NCI-H748 treated with DMSO at 0.1 percent for 48 hours (cell line): ENCODE data around the gene MAPK7.

Experiments
- DNase-seq: peaks from one replicate; lab custom pipeline; 2025; lab: John Stamatoyannopoulos, UW

MAPK7 gene

DNA sequence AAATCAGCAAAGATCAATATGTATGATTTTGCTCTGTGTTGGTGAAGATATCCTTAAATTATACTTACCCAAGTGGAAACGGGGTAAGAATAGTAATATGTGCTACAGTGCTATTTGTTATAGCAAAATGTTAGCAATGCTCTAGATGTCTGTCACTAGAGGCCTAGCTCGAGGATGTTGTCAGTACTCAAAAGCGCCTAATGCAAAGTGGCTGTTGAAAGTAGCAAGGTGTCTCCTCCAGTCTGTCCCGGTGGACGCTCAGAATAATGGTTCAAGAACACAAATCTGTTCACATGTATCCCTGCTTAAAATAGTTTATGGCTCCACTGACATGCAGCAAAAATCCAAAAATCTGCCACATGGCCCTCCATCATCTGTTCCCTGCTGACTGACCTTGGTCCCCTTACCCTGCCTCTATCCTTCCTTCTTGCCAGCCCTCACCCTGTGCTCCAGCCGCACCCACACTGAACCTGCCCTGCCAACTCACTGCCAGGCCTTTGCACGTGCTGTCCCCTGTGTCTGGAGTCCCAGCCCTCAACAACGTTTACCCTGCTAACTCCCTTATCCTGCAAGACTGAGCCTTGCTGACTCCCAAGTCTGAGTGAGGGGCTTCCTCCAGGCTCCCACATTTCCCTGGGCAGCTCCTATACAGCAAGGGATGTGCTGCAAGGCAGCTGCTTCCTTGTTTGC, 23.2 kb downstream of the MAPK7 start:
- DNase-seq = no peak

GRCh38 chr17:19402171-19402570, 23.9 kb downstream of the MAPK7 start:
- DNase-seq = no peak

DNA sequence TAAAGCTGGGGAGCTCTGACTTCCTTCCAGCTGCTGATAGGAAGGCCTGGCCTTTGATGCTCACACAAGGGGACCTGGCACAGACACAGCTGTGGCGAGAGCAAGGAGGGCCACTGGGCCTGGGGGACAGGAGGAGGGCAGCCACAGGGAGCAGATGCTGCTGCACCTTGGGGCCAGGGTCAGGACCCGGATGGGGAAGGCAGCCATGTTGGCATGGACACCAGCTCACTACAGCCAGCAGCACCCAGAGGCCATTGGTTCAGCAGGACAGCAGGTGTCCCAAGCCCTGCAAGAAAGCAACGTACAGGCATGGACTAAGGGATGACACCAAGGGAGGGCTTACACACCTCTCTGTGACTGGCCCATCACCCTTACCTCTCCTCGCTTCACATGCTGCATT, 24.7 kb downstream of the MAPK7 start:
- no peak for DNase-seq

DNA sequence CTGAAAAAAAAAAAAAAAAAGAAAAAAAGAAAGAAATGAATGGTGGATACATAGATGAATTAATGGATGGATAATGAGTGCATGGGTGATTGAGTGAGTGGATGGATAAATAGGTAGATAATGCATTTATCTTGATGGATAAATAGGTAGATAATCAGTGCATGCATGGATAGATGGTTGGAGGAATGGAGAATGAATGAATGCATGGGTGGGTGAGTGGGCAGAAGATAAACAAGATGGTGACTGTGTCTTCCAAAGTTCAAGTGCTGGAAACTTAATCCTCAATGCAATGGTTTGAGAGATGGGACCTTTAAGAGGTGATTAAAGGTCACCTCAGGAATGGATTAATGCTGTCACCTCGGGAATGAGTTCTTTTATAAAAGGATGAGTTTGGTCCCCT, 26.0 kb downstream of the MAPK7 start:
- no peak for DNase-seq

- DNase-seq = no peak
Measured at GRCh38 chr17:19405114-19405513, 26.8 kb downstream of the MAPK7 start.

- DNase-seq = no peak
Measured at GRCh38 chr17:19407601-19408345, 29.5 kb downstream of the MAPK7 start.

DNA sequence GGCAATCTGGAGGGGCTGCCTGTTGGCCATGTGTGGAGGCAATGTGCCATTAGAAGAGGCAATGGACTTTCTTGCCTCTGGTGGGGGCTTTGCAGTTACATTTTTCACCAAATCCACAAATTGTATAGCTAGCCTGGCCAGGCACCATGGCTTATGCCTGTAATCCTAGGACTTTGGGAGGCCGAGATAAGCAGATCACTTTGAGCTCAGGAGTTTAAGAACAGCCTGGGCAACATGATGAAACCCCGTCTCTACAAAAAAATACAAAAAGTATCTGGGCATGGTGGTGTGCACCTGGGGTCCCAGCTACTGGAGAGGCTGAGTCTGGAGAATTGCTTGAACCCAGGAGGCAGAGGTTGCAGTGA, 30.0 kb downstream of the MAPK7 start:
- DNase-seq = no peak

GRCh38 chr17:19409066-19409465, 30.8 kb downstream of the MAPK7 start:
- DNase-seq = no peak

- DNase-seq = no peak
Measured at GRCh38 chr17:19409509-19409908, 31.2 kb downstream of the MAPK7 start.

GRCh38 chr17:19410091-19410490, 31.8 kb downstream of the MAPK7 start:
- DNase-seq = no peak

GRCh38 chr17:19410875-19411620, 32.8 kb downstream of the MAPK7 start, which contains the start of gene RNF112:
Gene RNF112 (plus strand): TSS chr17:19411232. CDS start chr17:19411409, 177 bp downstream.
- DNase-seq = no peak

DNA sequence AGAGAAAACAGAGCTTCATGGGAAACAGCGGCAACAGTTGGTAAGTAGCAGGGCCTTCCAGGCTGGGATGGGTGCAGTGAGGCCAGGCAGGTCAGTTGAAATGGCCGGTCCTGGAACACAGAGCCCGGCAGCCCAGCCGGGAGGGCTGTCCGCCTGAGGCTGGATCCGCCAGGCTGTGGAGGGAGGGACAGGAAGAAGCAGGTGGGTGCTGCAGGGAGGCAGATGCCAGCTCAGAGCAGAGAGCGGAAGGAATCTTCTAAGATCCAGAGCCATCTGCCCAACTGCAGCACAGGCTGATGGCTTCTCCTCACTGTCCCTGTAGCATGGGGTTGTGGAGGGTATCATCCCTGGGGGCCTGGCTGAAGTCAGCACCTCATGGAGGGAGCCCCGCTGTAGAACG, 33.3 kb downstream of the MAPK7 start:
- no peak for DNase-seq

GRCh38 chr17:19412510-19412909, 34.2 kb downstream of the MAPK7 start:
- DNase-seq = no peak

DNA sequence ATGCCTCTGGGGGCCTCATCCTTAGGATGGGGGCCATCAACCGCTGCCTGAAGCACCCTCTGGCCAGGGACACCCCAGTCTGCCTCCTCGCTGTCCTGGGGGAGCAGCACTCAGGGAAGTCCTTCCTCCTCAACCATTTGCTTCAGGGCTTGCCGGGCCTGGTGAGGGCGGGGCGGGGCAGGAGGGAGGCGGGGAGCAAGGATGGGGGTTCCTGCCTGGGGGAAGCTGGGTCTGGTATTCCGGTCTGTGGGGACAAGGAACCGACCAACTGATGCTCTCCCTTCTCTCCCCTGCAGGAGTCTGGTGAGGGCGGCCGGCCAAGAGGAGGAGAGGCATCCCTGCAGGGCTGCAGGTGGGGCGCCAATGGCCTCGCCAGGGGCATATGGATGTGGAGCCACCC, 34.7 kb downstream of the MAPK7 start:
- DNase-seq = no peak

DNA sequence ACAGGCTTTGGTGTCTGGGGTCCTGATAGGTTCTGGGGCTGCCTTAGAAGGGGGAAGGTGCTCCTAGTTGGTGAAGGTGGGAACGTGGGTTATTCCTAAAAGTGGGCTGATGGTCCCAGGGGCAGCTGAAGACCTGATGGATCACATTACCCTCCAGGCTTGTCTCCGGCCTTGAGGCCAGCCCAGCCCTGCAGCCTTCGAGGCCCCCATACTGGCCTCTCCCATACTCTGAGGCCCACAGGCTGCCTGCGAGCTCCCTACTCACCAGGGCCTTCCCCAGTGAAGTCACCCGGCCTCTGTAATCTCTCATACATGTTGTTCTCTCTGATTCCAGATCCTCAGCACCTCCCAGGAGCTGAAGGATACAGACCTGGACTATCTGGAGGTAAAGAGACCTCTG, 35.5 kb downstream of the MAPK7 start:
- no peak for DNase-seq

GRCh38 chr17:19414396-19415280, 36.3 kb downstream of the MAPK7 start:
- no peak for DNase-seq

DNA sequence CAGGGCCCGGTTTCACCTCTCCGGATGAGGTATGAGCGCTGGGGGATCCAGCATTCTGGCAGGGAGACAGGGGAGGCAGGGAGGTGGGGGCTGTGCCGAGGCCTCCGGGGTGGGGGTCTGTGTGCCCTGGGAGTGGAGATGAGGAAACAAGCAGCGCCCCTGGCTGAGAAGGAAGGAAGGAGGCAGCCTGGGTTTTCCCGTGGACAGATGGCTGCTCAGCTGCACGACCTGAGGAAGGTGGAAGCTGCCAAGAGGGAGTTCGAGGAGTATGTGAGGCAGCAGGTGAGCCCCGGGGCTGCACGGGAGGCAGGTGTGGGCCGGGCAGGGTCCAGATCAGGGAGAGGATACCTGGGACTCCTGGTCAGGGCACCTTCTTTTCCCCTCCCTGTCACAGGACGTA, 37.0 kb downstream of the MAPK7 start:
- no peak for DNase-seq

DNA sequence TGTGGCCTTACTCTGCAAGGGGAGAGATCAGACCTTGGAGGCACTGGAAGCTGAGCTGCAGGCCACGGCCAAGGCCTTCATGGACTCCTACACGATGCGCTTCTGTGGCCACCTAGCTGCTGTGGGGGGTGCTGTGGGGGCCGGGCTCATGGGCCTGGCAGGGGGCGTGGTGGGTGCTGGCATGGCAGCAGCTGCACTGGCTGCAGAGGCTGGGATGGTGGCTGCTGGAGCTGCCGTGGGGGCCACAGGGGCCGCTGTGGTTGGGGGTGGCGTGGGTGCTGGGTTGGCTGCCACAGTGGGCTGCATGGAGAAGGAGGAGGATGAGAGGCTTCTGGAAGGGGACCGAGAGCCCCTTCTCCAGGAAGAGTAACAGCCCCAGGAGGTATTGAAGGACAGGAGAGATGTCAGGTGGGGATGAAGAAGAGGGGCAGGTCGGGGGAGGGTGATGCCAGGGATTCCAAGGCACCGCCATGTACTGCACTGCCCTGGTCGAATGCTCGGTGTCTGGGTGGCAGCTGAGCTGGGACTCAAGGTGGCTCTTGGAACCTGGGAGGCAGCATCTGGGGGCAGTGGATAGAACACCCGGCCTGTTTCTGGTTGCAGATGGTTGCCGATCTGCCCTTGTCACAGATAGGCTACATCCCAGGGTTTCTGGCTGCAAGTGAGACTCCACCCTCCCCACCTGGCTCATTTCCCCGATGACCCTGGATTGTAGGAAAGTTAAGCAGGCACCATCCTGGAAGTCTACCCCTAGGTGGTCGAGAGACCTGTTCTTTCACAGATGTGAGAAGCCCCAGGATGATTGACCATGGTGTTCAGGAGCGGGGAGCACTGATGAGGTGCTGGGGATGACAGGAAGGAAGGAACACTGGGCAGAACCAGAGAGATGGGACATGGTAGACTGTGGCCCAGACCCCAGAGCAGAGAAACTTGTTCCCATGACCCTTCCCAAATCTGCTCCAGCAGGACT, 37.8 kb downstream of the MAPK7 start:
- DNase-seq = no peak

DNA sequence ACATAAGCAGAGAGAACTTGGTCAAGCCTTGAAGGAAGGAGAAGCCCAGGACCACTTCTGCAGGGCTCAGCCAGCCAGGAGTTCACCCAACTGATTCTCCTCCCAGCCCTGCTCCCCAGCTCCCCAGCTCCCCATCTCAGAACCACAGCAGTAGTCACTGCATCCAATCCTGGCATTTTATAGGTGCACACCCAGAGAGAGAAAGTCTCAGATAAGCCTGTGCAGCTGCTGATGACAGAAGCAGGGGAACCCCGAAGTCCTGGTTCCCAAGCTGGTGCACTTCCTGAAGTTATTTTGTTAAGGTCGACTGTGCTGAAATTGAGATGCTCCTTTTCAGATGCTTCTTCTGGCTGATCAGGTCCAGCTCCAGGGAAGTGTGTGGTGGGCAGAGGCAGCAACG, 39.3 kb downstream of the MAPK7 start:
- DNase-seq = no peak

DNA sequence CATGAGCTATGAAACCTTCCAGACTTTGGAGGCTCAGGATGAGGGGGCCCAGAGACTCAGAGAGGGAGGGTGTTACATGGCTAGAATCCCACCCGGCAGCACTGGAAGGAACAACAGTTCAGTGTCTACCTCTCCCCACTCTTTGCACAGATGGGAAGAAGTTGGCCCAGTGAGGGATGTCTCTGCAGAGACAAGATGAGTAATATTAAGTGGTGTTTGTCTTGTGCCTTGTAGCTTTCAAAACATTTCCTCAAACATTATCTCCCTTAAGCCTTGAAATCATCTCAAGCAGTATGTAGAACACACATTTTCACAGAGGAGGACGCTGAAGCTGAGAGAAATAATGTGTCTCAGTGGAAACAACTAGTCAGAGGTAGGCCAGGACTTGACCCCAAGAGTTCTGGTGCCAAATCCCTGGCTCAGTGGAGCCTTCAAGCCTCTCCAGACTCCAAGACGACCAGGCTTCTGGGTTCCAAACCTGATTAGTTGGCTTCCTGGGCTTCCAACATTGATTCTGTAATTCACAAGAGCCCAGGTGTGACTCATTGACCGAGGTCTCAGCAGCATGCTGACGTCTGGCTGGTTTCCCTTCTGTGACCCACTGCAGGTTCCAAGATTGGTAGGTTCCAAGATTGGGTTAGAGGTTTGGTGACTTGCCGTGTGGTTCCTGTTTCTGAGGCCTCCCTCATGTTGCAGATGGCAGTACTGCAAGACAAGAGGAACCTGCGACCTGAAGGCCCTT, 40.1 kb downstream of the MAPK7 start:
- DNase-seq = no peak
